Measurements from ENCODE around the gene ABHD5.
A peak's percentile ranks its signal among the peaks of the same experiment; 100 is the strongest.

The ABHD5 gene

DNA sequence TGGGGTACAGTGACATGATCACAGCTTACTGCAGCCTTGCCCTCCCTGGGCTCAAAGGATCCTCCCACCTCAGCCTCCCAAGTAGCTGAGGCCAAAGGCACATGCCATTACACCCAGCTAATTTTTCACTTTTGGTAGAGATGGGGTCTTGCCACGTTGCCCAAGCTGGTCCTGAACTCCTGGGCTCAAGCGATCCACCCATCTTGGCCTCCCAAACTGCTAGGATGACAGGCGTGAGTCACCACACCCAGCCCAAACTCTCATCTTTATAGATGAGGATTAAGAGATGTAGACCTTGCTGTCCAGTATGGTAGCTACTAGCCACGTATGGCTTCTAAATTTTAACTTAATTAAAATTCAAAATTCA, 4.4 kb upstream of the ABHD5 start:
- no peak for DNase-seq

DNA sequence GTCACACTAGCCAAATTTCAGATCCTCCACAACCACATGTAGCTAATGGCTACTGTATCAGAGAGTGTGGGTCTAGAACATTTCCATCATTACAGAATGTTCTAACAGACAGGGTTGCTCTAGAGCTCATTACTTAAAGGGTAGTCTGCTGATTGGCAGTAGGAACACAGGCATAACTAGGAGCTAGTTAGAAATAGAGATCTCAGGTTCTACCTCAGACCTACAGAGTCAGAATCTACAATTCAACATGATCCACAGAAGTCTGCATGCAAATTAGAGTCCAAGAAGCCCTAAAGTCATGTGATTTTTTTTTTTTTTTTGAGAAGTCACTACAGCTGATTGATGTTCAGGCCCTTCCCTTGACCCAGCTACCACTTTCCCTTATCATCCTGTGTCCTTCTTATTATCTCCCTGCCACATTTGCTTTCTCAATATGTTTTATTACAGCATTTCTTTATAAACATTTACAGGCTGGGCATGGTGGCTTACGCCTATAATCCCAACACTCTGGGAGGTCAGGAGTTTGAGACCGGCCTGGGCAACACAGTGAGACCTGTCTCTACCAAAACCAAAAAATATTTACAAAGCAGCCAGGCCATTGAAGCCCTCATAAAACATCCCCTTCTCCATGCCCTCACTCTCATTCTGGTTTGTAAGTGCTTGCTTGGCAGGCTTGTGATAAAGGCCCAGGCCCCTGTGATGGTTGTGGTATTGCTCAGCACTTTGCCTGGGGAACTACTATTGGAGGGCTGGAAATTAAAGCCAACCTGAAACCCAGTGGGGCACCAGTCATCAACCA, 3.8 kb upstream of the ABHD5 start:
- DNase-seq, result peak; percentile 95

GRCh38 chr3:43687499-43687811, 3.3 kb upstream of the ABHD5 start:
- DNase-seq, result no peak

GRCh38 chr3:43688245-43688650, 2.5 kb upstream of the ABHD5 start:
- peak; percentile 94 for DNase-seq

DNA sequence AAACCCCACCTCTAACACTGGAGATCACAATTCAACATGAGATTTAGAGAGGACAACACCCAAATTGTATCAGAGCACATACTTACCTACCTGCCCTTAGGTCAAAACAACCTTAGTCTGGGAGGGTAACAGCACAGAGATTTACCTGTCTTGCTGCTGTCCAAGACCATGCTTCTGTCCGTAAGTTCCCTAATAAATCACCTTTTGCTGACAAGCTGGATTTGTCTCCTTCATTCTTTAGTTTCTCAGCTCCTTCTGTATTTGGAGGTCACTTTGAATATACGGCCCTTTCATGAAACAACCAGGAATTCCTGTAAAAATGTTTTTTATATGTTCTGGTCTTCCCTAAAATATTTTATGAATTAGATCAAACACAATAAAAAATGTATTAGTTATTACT, 1.6 kb upstream of the ABHD5 start:
- peak; percentile 27 for DNase-seq

DNA sequence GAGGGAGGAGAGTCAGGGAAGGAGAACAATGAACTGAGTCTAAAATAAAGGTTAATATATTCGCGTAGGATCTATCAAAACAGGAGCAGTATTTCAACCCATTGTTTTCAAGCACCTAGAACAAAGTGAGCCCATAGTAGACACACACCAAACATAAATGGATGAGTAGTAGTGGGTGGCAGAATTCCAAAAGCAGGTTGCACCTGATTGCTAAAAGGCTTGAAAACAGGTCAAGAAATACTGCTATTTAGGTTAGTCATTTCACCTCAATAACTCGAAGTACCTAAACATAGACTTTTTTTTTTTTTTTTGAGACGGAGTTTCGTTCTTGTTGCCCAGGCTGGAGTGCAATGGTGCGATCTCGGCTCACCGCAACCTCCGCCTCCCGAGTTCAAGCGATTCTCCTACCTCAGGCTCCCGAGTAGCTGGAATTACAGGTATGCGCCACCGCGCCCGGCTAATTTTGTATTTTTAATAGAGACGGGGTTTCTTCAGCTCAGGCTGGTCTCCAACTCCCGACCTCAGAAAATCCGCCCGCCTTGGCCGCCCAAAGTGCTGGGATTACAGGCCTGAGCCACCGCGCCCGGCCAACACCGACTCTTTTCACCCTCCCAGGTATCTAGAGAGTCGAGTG, 855 bp upstream of the ABHD5 start:
- DNase-seq, result peak; percentile 38

DNA sequence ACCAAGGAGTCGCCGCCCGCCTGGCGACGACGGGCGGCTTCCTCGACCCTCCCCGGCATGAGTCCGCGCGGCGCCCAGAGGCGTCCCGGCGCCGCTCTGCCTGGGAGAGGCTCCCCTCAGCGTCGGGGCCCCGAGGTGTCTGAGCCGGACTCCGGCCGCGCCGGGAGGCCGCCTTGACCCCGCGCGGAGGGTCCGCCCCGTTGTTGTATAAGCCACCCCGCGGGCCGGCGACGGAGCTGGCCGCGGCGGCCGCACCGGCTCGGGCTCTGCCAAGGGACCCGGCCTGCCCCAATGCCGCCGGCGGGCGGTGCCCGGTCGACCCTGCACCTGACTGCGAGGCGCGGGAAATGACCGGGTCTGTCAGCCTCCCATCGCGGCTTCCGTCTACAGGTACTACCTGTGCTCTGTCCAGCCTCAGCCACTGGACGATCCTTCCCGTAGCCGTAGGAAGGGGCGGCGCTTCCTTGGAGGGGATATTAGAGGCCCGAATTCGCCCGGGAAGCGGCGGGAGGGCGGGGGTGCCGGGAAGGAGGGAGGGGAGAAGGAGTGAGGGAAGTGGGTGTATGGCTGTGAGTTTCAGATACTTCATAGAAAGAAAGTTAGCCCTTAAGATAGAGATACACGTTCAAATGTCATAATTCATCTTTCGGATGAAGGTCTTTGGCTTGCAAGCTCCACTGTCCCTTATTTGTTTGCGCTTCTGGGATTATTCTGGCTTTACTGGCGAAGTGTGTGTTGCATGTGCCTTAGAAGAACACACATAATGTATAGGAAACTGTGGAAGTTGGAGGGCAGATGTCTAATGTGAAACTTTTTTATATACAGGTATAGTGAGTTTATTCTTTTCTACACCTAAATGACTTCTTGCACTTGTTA, 620 bp downstream of the ABHD5 start:
- peak; percentile 53 for DNase-seq

DNA sequence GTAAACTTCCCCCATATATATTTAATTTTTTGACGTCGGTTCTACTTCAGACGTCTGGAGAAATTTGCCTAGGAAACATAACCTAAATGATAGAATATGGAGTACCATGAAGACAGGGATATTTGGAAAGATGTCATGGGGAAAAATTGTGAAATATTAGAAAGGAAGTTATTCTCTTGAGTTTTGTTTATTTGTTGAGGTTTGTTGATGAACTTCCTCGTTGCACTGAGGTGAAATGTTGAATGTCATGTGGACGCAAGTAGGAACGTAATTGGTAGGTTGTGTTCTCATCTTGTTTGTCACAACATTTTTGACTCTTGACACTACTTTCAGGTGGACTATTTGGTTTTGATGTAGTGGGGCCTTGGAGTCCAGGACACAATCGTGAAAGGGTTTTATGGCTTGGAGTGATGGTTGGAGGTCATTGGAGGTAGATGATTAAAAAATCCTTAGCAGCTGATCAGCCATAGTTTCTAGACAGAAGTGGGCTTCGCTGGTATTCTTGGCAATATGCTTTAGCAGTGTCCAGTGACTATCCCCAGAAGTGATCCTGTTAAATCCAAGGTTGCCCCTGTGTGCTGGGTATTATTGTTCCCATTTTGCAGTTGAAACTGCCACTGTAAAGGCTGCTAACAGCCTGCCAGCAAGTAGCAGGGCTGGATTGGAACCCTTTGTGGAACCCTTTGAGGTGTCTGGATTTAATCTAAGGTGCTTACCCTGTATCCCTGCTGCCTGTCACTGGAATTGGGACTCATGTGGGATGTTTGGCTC, 1.5 kb downstream of the ABHD5 start:
- DNase-seq, result peak; percentile 40

- DNase-seq, result no peak
Measured at GRCh38 chr3:43692971-43693370, 2.2 kb downstream of the ABHD5 start.

DNA sequence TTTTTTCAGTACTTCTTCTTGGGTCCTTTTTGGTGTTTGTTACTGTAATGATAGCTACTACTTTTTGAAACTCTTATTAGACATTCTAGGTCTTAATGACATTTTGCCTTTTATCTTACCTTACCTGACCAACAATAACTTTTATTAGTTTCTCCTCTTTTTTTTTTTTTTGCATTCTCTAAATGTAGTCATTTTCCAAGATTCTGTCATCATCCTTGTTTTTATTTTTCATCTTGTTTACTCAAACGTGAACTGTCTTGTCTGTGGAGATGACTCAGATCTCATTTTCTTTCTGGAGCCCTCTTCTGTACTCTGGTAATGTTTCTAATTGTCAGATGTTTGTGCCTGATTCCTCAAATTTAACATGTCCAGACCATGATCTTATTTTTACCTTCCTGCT, 2.9 kb downstream of the ABHD5 start:
- DNase-seq, result no peak

DNA sequence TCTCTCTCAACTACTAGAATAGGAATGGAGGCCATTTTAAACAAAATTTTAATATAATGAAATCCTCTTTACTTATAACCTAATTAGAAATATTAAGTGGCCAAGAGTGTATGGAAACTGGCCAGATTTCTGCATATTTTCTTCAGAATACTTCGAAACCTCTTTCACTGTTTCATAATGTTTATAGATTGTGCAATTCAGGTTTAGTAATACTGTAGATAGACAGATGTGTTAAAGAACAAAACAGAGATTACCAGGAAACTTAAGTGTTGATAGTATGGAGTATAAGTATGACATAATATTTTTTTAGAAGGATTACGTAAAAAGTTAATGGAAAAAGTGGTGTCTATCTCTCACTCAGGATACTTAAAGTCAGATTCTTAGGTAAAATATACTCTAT, 4.7 kb downstream of the ABHD5 start:
- peak; percentile 50 for DNase-seq

GRCh38 chr3:43695863-43696262, 5.1 kb downstream of the ABHD5 start:
- no peak for DNase-seq

DNA sequence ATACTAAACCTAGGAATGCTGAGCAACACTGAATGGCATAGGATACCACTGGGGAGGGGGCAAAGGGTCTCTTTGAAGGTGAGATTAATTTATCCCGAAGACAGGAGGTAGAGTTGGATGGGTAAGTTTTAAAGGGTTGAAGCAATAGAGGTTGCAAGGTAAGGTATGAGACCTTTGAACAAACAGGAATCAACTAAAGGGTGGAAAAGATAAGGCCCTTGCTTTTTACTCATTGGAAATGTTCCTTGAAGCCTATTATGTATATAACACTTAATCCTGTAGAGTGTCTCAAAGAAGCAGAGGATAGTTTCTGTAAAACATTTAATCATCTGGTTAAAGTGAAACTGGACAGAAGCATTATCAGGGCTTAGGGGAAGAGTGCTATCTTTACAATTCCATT, 5.7 kb downstream of the ABHD5 start:
- no peak for DNase-seq

GRCh38 chr3:43696881-43697280, 6.1 kb downstream of the ABHD5 start:
- no peak for DNase-seq

DNA sequence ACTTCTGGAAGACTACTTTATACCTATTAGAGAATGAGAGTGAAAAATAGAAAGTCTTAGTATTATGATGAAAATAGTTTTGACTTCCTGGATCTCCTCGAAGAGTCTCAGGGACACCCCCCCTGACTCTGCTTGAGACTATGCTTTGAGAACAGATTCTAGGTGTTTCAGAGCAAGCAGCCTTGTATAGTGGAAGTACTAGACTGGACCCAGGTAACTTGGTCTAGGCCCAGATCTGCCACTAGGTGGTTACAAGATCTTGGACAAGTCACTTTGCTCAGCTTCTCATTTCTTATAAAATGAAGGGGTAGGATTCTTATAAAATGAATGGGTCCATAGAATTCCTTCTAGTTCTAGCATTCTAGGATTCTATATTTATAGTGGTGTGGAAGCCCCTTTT, 9.1 kb downstream of the ABHD5 start:
- peak; percentile 47 for DNase-seq

DNA sequence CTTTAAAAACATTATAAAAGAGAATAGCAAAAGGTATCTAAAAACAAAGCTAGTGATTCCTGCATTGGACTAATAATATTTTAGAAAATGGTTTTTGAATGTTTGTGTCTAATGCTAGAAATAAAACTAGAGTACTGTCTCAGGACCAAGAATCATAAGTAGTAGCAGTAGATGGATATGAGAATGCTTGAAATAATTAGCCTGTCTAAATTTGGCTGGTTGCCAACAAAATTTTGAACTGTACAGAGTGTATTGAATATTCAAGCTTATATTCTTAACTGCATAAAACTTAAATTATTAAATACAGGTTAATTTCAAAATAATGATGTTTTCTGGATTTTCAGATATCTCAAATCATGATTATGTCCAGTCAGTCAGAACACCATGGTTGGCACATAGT, 14.0 kb downstream of the ABHD5 start:
- DNase-seq, result no peak

GRCh38 chr3:43706342-43706741, 15.6 kb downstream of the ABHD5 start:
- no peak for DNase-seq

GRCh38 chr3:43707266-43707665, 16.5 kb downstream of the ABHD5 start:
- no peak for DNase-seq

- no peak for DNase-seq
Measured at GRCh38 chr3:43707998-43708397, 17.3 kb downstream of the ABHD5 start.

GRCh38 chr3:43709022-43709421, 18.3 kb downstream of the ABHD5 start:
- DNase-seq, result no peak

- no peak for DNase-seq
Measured at GRCh38 chr3:43710607-43711006, 19.9 kb downstream of the ABHD5 start.

DNA sequence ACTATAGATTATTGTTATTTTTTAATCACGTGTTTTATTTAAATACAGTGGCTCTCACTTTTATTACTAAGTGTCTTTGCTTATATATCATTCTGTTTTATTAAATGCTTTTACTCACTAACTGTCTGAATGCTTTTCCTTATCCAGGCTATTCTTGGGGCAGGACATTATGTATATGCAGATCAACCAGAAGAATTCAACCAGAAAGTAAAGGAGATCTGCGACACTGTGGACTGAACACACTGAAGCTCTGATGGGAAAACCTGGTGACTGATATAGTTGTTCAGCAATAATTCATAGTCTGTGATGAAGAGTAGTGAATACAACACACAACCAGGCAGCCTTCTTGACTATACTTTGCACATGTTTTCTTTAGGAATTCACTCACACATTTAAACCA, 27.6 kb downstream of the ABHD5 start:
- no peak for DNase-seq

DNA sequence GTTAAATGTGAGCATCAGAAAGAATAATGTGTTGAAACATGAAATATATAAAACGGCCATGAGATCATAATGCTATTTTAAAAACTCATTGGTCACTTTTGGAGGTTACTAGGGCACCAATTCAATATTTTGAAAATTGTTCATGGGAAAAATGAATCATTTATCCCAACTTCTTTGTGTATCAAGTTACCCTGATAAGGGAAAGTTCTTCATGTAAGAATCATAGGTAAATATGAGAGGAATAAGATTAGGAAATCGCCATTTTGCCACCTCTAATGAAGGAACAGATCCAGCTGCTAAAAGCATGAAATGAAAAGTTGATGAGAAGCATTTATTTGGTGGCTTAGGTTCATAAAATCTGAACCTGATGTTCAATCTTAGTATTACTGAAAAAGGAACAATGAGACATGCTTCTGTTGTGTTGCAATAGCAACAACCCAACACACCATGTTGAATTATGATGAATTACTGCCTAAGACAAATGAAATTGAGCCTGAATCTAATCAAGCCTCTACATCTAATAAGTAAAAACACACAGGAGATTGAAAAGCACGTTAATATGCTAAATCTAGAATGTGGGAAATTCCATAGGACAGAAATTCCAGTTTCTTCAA, 32.5 kb downstream of the ABHD5 start:
- DNase-seq, result no peak
